Ovary (tissue), 9 donors: Measurements from ENCODE around the gene CASTOR1. TPM values are rescaled to one million over a fixed set of nuclear protein-coding genes. Genes with fewer than 3 reads are reported as not detected.

Source experiments
- DNase-seq, 5 donors: peaks; one replicate each; pipeline ENCODE4 v3.0.0-alpha.2; 2019 to 2020
- H3K27ac ChIP-seq, 2 donors: fragments of 200-600 bp; one replicate each; pipeline versions ENCODE4 v1.5.1 to v1.8.0; 2019 to 2022
- H3K27me3 ChIP-seq: fragments of 200-600 bp; one replicate; pipeline ENCODE4 v1.8.0; 2022
- H3K36me3 ChIP-seq: fragments of 200-600 bp; sonication (generic); one replicate; pipeline ENCODE4 v1.5.1; 2019
- H3K4me1 ChIP-seq: one replicate; pipeline ENCODE4 v1.8.1; 2013; ENCODE audit warnings: mild to moderate bottlenecking, moderate library complexity; ENCODE audit not compliant: insufficient read depth
- H3K4me3 ChIP-seq: fragments of 200-600 bp; sonication (generic); one replicate; pipeline ENCODE4 v1.5.1; 2017
- H3K9me3 ChIP-seq, 2 donors: fragments of 200-600 bp in 1 of 2; sonication (generic) in 1 of 2; one replicate each; pipeline versions ENCODE4 v1.5.1 to v1.8.1; 2013 to 2019; ENCODE audit warnings: mild to moderate bottlenecking in 1 of 2, moderate library complexity in 1 of 2
- EP300 ChIP-seq: sonication (generic); formaldehyde crosslinking; IDR thresholded peaks from one replicate; pipeline ENCODE4 v1.6.1; 2017; ENCODE audit warnings: antibody characterized with exemption
- POLR2A ChIP-seq: fragments of 450-650 bp; IDR thresholded peaks from one replicate; pipeline ENCODE4 v1.6.1; 2017; ENCODE audit warnings: antibody characterized with exemption, mild to moderate bottlenecking, moderate library complexity
- WGBS, 3 donors: extraction: QIAGEN DNeasy Blood & Tissue Kit in 1 of 3; methylation state at CpG; one replicate each; pipeline versions ENCODE4 v1.1.5 to v1.1.7; 2013 to 2017; 5-methylcytosine and 5-hydroxymethylcytosine counted together
- intact Hi-C, 4 donors: fragments of 100-400 bp; cut with DNase I; formaldehyde crosslinking; loops; one replicate each; pipeline versions ENCODE4 v1.11.0 to v1.15.1; 2022 to 2023
- polyA plus RNA-seq, 2 donors: library from polyadenylated mRNA; stranded (reverse); fragments of 200-250 nt in 1 of 2; fragments of 350-450 nt in 1 of 2; fragmentation: Illumina TruSeq in 1 of 2; extraction: RNeasy Lipid Tissue Mini Kit (QIAGEN cat#74804) in 1 of 2; gene quantifications; one replicate each; pipeline ENCODE4 v1.2.3, GENCODE V29; 2013 to 2014
- total RNA-seq, 7 donors: library from RNA; depleted of rRNA in 2 of 7; stranded (reverse); fragments of >200 nt in 2 of 7; fragmentation: NEBNext Ultra II Directional in 3 of 7; extraction: Animal tissue kit (Norgen Biotek cat#: 25700) in 3 of 7; gene quantifications; one replicate each; pipeline versions ENCODE4 v1.1.0 to v1.2.4, GENCODE V29; 2016 to 2023
- TF ChIP-seq, protein P1 (sequence below), 3 donors: fragments of 450-650 bp in 2 of 3; fragments of 200-600 bp in 1 of 3; IDR thresholded peaks; one replicate each; pipeline versions ENCODE4 v1.5.1 to v1.8.0; 2016 to 2022; ENCODE audit warnings: antibody characterized with exemption in 3 of 3, mild to moderate bottlenecking in 1 of 3
- donor health status: DM: no; HTN: no; CAD: no; lungs with moderate emphysema.
- donor health status: DM: no; HTN: no; CAD: no.
- donor health status: Bipolar disorder and iron deficiency.
- donor health status: DM: yes; HTN: yes; CAD: no.
- donor health status: DM: no; HTN: no; CAD: no.
- donor health status: DM: yes; HTN: yes; CAD: no.

Gene CASTOR1
- total and polyA plus RNA-seq, 9 donors = 3.1 to 31.2 (median 20.6) TPM

GRCh38 chr22:30282616-30283046, 6.7 kb downstream of the CASTOR1 start:
- TF ChIP-seq EP300 (no peak), POLR2A (no peak)
- TF ChIP-seq, protein P1, sequence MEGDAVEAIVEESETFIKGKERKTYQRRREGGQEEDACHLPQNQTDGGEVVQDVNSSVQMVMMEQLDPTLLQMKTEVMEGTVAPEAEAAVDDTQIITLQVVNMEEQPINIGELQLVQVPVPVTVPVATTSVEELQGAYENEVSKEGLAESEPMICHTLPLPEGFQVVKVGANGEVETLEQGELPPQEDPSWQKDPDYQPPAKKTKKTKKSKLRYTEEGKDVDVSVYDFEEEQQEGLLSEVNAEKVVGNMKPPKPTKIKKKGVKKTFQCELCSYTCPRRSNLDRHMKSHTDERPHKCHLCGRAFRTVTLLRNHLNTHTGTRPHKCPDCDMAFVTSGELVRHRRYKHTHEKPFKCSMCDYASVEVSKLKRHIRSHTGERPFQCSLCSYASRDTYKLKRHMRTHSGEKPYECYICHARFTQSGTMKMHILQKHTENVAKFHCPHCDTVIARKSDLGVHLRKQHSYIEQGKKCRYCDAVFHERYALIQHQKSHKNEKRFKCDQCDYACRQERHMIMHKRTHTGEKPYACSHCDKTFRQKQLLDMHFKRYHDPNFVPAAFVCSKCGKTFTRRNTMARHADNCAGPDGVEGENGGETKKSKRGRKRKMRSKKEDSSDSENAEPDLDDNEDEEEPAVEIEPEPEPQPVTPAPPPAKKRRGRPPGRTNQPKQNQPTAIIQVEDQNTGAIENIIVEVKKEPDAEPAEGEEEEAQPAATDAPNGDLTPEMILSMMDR (IDR thresholded peaks at IDR 0.05) = no peak
- Histone ChIP-seq H3K9me3 (no peaks in the 10 kb centered on the region), H3K27ac (no peak overlapping the region), H3K36me3 (no peaks in the 10 kb centered on the region), H3K4me3 (no peak overlapping the region), H3K27me3 (no peaks in the 10 kb centered on the region), H3K4me1 (peaks cover 2% of the 10 kb centered on the region)
- DNase-seq = no peak
- WGBS, 3 donors = 79 to 86% (median 82%) methylated on average over 7 of the region's 7 CpGs
- intact Hi-C loops = no loop called here

GRCh38 chr22:30280505-30280904, 8.8 kb downstream of the CASTOR1 start:
- no peaks in the 10 kb centered on the region for H3K9me3 ChIP-seq
- TF ChIP-seq EP300 (no peak), POLR2A (no peak)
- TF ChIP-seq, protein P1 (IDR thresholded peaks at IDR 0.05) = no peak
- no peaks in the 10 kb centered on the region for H3K4me1 ChIP-seq
- WGBS, 3 donors = 21 to 33% (median 31%) methylated on average over 8 of the region's 8 CpGs
- no peaks in the 10 kb centered on the region for H3K36me3 ChIP-seq
- H3K27ac ChIP-seq = no peak overlapping the region
- intact Hi-C loops = no loop called here
- DNase-seq = no peak
- H3K27me3 ChIP-seq = no peaks in the 10 kb centered on the region
- H3K4me3 ChIP-seq = no peak overlapping the region

GRCh38 chr22:30279932-30280331, 9.4 kb downstream of the CASTOR1 start:
- no peaks in the 10 kb centered on the region for H3K9me3 ChIP-seq
- intact Hi-C loops = loop anchor here in 1 of 4 donors (10.0 kb wide), 1 partner anchor 825 kb away; the partner anchor contains the start of gene SELENOM
- TF ChIP-seq, protein P1 (IDR thresholded peaks at IDR 0.05) = no peak
- no peak overlapping the region for H3K4me3 ChIP-seq
- no peaks in the 10 kb centered on the region for H3K27me3 ChIP-seq
- DNase-seq = no peak
- WGBS, 3 donors = 62 to 77% (median 75%) methylated on average over 5 of the region's 5 CpGs
- no peak overlapping the region for H3K27ac ChIP-seq
- no peaks in the 10 kb centered on the region for H3K36me3 ChIP-seq
- H3K4me1 ChIP-seq = no peaks in the 10 kb centered on the region

DNA sequence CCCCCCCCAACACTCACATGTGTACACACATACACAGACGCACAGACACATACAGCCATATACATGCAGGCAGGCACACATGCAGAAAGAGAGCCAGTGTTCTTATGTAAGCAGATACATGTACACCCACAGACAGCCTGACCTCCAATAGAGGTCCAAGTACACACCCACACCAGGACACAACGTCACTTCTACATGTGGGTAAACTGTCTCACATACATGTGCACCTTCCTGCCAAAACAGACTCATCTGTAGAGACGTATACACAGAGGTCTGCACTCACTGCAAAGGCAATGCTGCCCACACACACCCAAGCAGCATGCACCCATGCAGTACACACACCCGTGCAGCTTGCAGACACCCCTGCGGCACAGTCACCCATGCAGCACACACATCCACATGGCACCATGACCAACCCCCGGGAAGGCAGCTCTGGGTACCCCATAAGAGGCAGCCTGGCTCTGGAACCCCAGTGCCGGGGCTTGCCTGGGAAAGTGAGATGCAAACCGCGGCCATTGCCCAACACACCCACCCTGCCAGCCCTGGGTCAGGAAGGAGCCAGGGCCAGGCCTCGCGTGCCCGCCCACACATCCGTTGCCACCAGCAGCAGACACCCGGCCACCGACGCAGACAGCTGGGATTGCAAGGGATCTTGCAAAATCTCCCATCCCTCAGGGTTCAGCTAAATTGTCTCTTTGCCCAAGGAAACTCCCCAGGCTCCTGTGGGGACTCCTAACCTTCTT, 10.1 kb downstream of the CASTOR1 start:
- Histone ChIP-seq H3K27me3 (no peaks in the 10 kb centered on the region), H3K4me1 (no peaks in the 10 kb centered on the region), H3K27ac (no peak overlapping the region), H3K4me3 (no peak overlapping the region), H3K36me3 (no peaks in the 10 kb centered on the region), H3K9me3 (no peaks in the 10 kb centered on the region)
- intact Hi-C loops = loop anchor here in 1 of 4 donors (10.0 kb wide), 1 partner anchor 826 kb away; the partner anchor contains the start of gene SELENOM
- DNase-seq = no peak
- TF ChIP-seq POLR2A (no peak), EP300 (no peak)
- TF ChIP-seq, protein P1 (IDR thresholded peaks at IDR 0.05) = no peak
- WGBS, 3 donors = 67 to 91% (median 75%) methylated on average over 16 of the region's 16 CpGs
